ENCODE measurements around the gene ATP8A2.
"Not testable (repeated sequence)": the region's sequence is repeated elsewhere in the genome, so short reads cannot be mapped to it uniquely, and the experiment has no call there.

- TF ChIP-seq, protein P1, sequence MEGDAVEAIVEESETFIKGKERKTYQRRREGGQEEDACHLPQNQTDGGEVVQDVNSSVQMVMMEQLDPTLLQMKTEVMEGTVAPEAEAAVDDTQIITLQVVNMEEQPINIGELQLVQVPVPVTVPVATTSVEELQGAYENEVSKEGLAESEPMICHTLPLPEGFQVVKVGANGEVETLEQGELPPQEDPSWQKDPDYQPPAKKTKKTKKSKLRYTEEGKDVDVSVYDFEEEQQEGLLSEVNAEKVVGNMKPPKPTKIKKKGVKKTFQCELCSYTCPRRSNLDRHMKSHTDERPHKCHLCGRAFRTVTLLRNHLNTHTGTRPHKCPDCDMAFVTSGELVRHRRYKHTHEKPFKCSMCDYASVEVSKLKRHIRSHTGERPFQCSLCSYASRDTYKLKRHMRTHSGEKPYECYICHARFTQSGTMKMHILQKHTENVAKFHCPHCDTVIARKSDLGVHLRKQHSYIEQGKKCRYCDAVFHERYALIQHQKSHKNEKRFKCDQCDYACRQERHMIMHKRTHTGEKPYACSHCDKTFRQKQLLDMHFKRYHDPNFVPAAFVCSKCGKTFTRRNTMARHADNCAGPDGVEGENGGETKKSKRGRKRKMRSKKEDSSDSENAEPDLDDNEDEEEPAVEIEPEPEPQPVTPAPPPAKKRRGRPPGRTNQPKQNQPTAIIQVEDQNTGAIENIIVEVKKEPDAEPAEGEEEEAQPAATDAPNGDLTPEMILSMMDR (IDR thresholded peaks at IDR 0.05), result peak in 1 of 3 experiments; percentile 15
- TF ChIP-seq POLR2A (IDR thresholded peaks at IDR 0.05), result not testable (repeated sequence)
Measured at GRCh38 chr13:26072335-26072734, 700.6 kb downstream of the ATP8A2 start.

All from testis (tissue), 2 donors.